Activated CD4-positive, alpha-beta memory T cell treated with anti-CD3 and anti-CD28 coated beads for 36 hours (primary cell): ENCODE results near the gene OR51B5. TPM values are rescaled to one million over a fixed set of nuclear protein-coding genes. Genes with fewer than 3 reads are reported as not detected.
"Not testable (repeated sequence)": the region's sequence is repeated elsewhere in the genome, so short reads cannot be mapped to it uniquely, and the experiment has no call there.

ENCODE experiments used
- CTCF ChIA-PET: fragments of 350-600 bp; sonication (Branson Sonifier 250); formaldehyde crosslinking; loops from one replicate; lab custom pipeline; 2021; ENCODE audit warnings: antibody characterized with exemption, inconsistent platforms; lab: Charles Lee
- POLR2A ChIA-PET: fragments of 350-600 bp; sonication (Branson Sonifier 250); formaldehyde crosslinking; loops from one replicate; lab custom pipeline; 2021; ENCODE audit warnings: antibody characterized with exemption; lab: Charles Lee
- DNase-seq: peaks from one replicate; pipeline ENCODE4 v3.0.0-alpha.2; 2020
- H3K27ac Mint-ChIP-seq: one replicate; pipeline ENCODE4 v1.8.0; 2021; ENCODE audit warnings: mixed read lengths
- H3K27me3 Mint-ChIP-seq: one replicate; pipeline ENCODE4 v1.8.0; 2021; ENCODE audit warnings: mixed read lengths
- H3K36me3 Mint-ChIP-seq: one replicate; pipeline ENCODE4 v1.8.0; 2021; ENCODE audit warnings: mixed read lengths
- H3K4me1 Mint-ChIP-seq: one replicate; pipeline ENCODE4 v1.8.0; 2021; ENCODE audit warnings: low read depth, mixed read lengths
- H3K4me3 Mint-ChIP-seq: one replicate; pipeline ENCODE4 v1.8.0; 2021; ENCODE audit warnings: mild to moderate bottlenecking, mixed read lengths
- H3K9me3 Mint-ChIP-seq: one replicate; pipeline ENCODE4 v1.8.0; 2021; ENCODE audit warnings: mixed read lengths
- intact Hi-C: fragments of 100-400 bp; cut with micrococcal nuclease; formaldehyde crosslinking; loops from one replicate; pipeline ENCODE4 v1.15.1; 2023
- total RNA-seq, 2 experiments: library from RNA; stranded (reverse); gene quantifications; one replicate each; pipeline ENCODE4 v1.2.3, GENCODE V29; 2021

OR51B5 gene
- total RNA-seq, 2 experiments from 2014 or later: not detected

- intact Hi-C loops: no loop called here
- Mint-ChIP-seq H3K4me1 (no peaks in the 10 kb centered on the region), H3K4me3 (no peak overlapping the region), H3K27me3 (peaks cover 6% of the 10 kb centered on the region), H3K9me3 (no peaks in the 10 kb centered on the region), H3K36me3 (no peaks in the 10 kb centered on the region), H3K27ac (no peak overlapping the region)
- ChIA-PET POLR2A (no interaction called here), CTCF (no interaction called here)
- no peak for DNase-seq
These were observed 20.4 kb upstream of the OR51B5 start for GRCh38 chr11:5363679-5364078.

GRCh38 chr11:5362017-5362625, 18.8 kb upstream of the OR51B5 start:
- Mint-ChIP-seq H3K27me3 (peaks cover 4% of the 10 kb centered on the region), H3K4me3 (no peak overlapping the region), H3K36me3 (no peaks in the 10 kb centered on the region), H3K4me1 (no peaks in the 10 kb centered on the region), H3K9me3 (no peaks in the 10 kb centered on the region), H3K27ac (no peak overlapping the region)
- no peak for DNase-seq
- intact Hi-C loops: no loop called here
- POLR2A ChIA-PET: no interaction called here
- CTCF ChIA-PET: no interaction called here

GRCh38 chr11:5356031-5356430, 12.7 kb upstream of the OR51B5 start:
- H3K9me3 Mint-ChIP-seq, H3K4me3 Mint-ChIP-seq, H3K27ac Mint-ChIP-seq, CTCF ChIA-PET, POLR2A ChIA-PET, intact Hi-C loops, H3K27me3 Mint-ChIP-seq, H3K36me3 Mint-ChIP-seq, H3K4me1 Mint-ChIP-seq, DNase-seq: not testable (repeated sequence)

GRCh38 chr11:5351208-5351607, 7.9 kb upstream of the OR51B5 start, which contains the start of gene OR51B6:
OR51B6 (plus strand) TSS chr11:5351508; CDS start chr11:5351508, 0 bp downstream.
- Mint-ChIP-seq H3K27me3 (peaks cover 4% of the 10 kb centered on the region), H3K36me3 (no peaks in the 10 kb centered on the region), H3K4me1 (no peaks in the 10 kb centered on the region), H3K27ac (no peak within 1 kb of the TSS), H3K9me3 (no peaks in the 10 kb centered on the region), H3K4me3 (no peak within 1 kb of the TSS)
- intact Hi-C loops: no loop called here
- POLR2A ChIA-PET: no interaction called here
- DNase-seq: no peak
- CTCF ChIA-PET: no interaction called here

GRCh38 chr11:5349550-5349949, 6.2 kb upstream of the OR51B5 start:
- ChIA-PET CTCF (no interaction called here), POLR2A (no interaction called here)
- no peak overlapping the region for H3K4me3 Mint-ChIP-seq
- no peaks in the 10 kb centered on the region for H3K9me3 Mint-ChIP-seq
- H3K4me1 Mint-ChIP-seq: no peaks in the 10 kb centered on the region
- H3K36me3 Mint-ChIP-seq: no peaks in the 10 kb centered on the region
- H3K27me3 Mint-ChIP-seq: peaks cover 1% of the 10 kb centered on the region
- DNase-seq: no peak
- H3K27ac Mint-ChIP-seq: no peak overlapping the region
- intact Hi-C loops: no loop called here

GRCh38 chr11:5348551-5349194, 5.3 kb upstream of the OR51B5 start:
- intact Hi-C loops: no loop called here
- Mint-ChIP-seq H3K4me1 (no peaks in the 10 kb centered on the region), H3K4me3 (no peak overlapping the region), H3K27me3 (no peaks in the 10 kb centered on the region), H3K36me3 (no peaks in the 10 kb centered on the region), H3K27ac (no peak overlapping the region), H3K9me3 (no peaks in the 10 kb centered on the region)
- ChIA-PET POLR2A (interaction anchor here (0.6 kb wide), 1 partner anchor 1291 kb away, joined by 3 read pairs; no protein-coding TSS in a partner anchor), CTCF (interaction anchor here (0.6 kb wide), 1 partner anchor 121 kb away, joined by 3 read pairs; no protein-coding TSS in a partner anchor)
- DNase-seq: no peak

GRCh38 chr11:5345831-5346230, 2.5 kb upstream of the OR51B5 start:
- Mint-ChIP-seq H3K36me3 (no peaks in the 10 kb centered on the region), H3K4me3 (no peak overlapping the region), H3K27ac (no peak overlapping the region), H3K27me3 (no peaks in the 10 kb centered on the region), H3K4me1 (no peaks in the 10 kb centered on the region), H3K9me3 (no peaks in the 10 kb centered on the region)
- ChIA-PET CTCF (no interaction called here), POLR2A (no interaction called here)
- intact Hi-C loops: no loop called here
- no peak for DNase-seq

- Mint-ChIP-seq H3K4me1 (no peaks in the 10 kb centered on the region), H3K9me3 (no peaks in the 10 kb centered on the region), H3K27ac (no peak overlapping the region), H3K27me3 (peaks cover 3% of the 10 kb centered on the region), H3K36me3 (no peaks in the 10 kb centered on the region), H3K4me3 (no peak overlapping the region)
- DNase-seq: no peak
- CTCF ChIA-PET: no interaction called here
- POLR2A ChIA-PET: no interaction called here
- intact Hi-C loops: no loop called here
These were observed 3.5 kb downstream of the OR51B5 start for GRCh38 chr11:5339771-5340322.

- CTCF ChIA-PET, H3K4me3 Mint-ChIP-seq, POLR2A ChIA-PET, H3K9me3 Mint-ChIP-seq, H3K36me3 Mint-ChIP-seq, H3K27ac Mint-ChIP-seq, H3K4me1 Mint-ChIP-seq, DNase-seq, intact Hi-C loops, H3K27me3 Mint-ChIP-seq: not testable (repeated sequence)
These were observed 6.1 kb downstream of the OR51B5 start for GRCh38 chr11:5337253-5337652.

GRCh38 chr11:5336331-5336730, 7.0 kb downstream of the OR51B5 start:
- Mint-ChIP-seq H3K4me1 (no peaks in the 10 kb centered on the region), H3K27me3 (peaks cover 3% of the 10 kb centered on the region), H3K27ac (no peak overlapping the region), H3K36me3 (no peaks in the 10 kb centered on the region), H3K9me3 (no peaks in the 10 kb centered on the region), H3K4me3 (no peak overlapping the region)
- ChIA-PET POLR2A (no interaction called here), CTCF (no interaction called here)
- intact Hi-C loops: no loop called here
- DNase-seq: no peak

GRCh38 chr11:5335170-5335569, 8.2 kb downstream of the OR51B5 start:
- H3K4me3 Mint-ChIP-seq: no peak overlapping the region
- peaks cover 3% of the 10 kb centered on the region for H3K27me3 Mint-ChIP-seq
- no peaks in the 10 kb centered on the region for H3K36me3 Mint-ChIP-seq
- H3K9me3 Mint-ChIP-seq: peaks cover 2% of the 10 kb centered on the region
- DNase-seq: no peak
- no peaks in the 10 kb centered on the region for H3K4me1 Mint-ChIP-seq
- intact Hi-C loops: no loop called here
- ChIA-PET CTCF (no interaction called here), POLR2A (interaction anchor here (0.6 kb wide), 1 partner anchor 501 kb away, joined by 3 read pairs; no protein-coding TSS in a partner anchor)
- H3K27ac Mint-ChIP-seq: no peak overlapping the region

GRCh38 chr11:5324197-5324596, 19.1 kb downstream of the OR51B5 start, which contains the start of gene OR51B2:
OR51B2 (minus strand) TSS chr11:5324297; CDS start chr11:5324297, 0 bp downstream.
- no peaks in the 10 kb centered on the region for H3K27me3 Mint-ChIP-seq

More at GRCh38 chr11:5324197-5324596, 19.1 kb downstream of the OR51B5 start, which contains the start of gene OR51B2:
- intact Hi-C loops: no loop called here
- no peaks in the 10 kb centered on the region for H3K4me1 Mint-ChIP-seq
- H3K36me3 Mint-ChIP-seq: no peaks in the 10 kb centered on the region
- POLR2A ChIA-PET: no interaction called here
- DNase-seq: no peak
- CTCF ChIA-PET: no interaction called here
- no peaks in the 10 kb centered on the region for H3K9me3 Mint-ChIP-seq
- H3K27ac Mint-ChIP-seq: no peak within 1 kb of the TSS
- H3K4me3 Mint-ChIP-seq: no peak within 1 kb of the TSS
